H9 (cell line): ENCODE results near the gene AFF2. TPM values are rescaled to one million over a fixed set of nuclear protein-coding genes. Genes with fewer than 3 reads are reported as not detected.

Experiments
- DNase-seq: peaks from one replicate; pipeline ENCODE4 v3.0.0-alpha.2; 2017
- H2AFZ ChIP-seq: one replicate; pipeline ENCODE4 v1.6.1; 2013; ENCODE audit warnings: mild to moderate bottlenecking, low read length, control low read depth, moderate library complexity
- H2AK5ac ChIP-seq: 2 replicates; pipeline ENCODE4 v1.6.1; 2013; ENCODE audit warnings: low read length, control low read depth, mixed read lengths; ENCODE audit not compliant: insufficient read length
- H2BK120ac ChIP-seq: one replicate; pipeline ENCODE4 v1.6.1; 2013; ENCODE audit warnings: low read depth, mild to moderate bottlenecking, low read length, control low read depth, inconsistent platforms; ENCODE audit not compliant: poor library complexity, severe bottlenecking
- H2BK12ac ChIP-seq: 2 replicates; pipeline ENCODE4 v1.6.1; 2013; ENCODE audit warnings: low read length, control low read depth, mixed read lengths, low read depth; ENCODE audit not compliant: insufficient read length
- H2BK15ac ChIP-seq: 2 replicates; pipeline ENCODE4 v1.6.1; 2013; ENCODE audit warnings: low read depth, low read length, control low read depth
- H2BK20ac ChIP-seq: one replicate; pipeline ENCODE4 v1.6.1; 2013; ENCODE audit warnings: low read depth, mild to moderate bottlenecking, low read length, control low read depth, inconsistent platforms; ENCODE audit not compliant: poor library complexity, severe bottlenecking
- H2BK5ac ChIP-seq: 2 replicates; pipeline ENCODE4 v1.6.1; 2013; ENCODE audit warnings: low read length, control low read depth, mixed read lengths; ENCODE audit not compliant: insufficient read length
- H3K14ac ChIP-seq: 2 replicates; pipeline ENCODE4 v1.6.1; 2013; ENCODE audit warnings: low read length, control low read depth; ENCODE audit not compliant: insufficient read depth
- H3K18ac ChIP-seq: 2 replicates; pipeline ENCODE4 v1.6.1; 2013; ENCODE audit warnings: low read depth, mild to moderate bottlenecking, mixed read lengths, low read length, control low read depth; ENCODE audit not compliant: insufficient read length
- H3K23ac ChIP-seq: 2 replicates; pipeline ENCODE4 v1.6.1; 2013; ENCODE audit warnings: low read length, control low read depth, mixed read lengths, low read depth; ENCODE audit not compliant: insufficient read length
- H3K23me2 ChIP-seq: 2 replicates; pipeline ENCODE4 v1.6.1; 2013; ENCODE audit warnings: low read depth, mild to moderate bottlenecking, mixed read lengths, low read length, control low read depth; ENCODE audit not compliant: insufficient read length, poor library complexity, severe bottlenecking
- H3K27ac ChIP-seq: 2 replicates; pipeline ENCODE4 v1.5.1; 2013; ENCODE audit warnings: low read length, control low read depth, mixed read lengths, low read depth; ENCODE audit not compliant: insufficient read length
- H3K27me3 ChIP-seq: 2 replicates; pipeline ENCODE4 v1.6.1; 2013; ENCODE audit warnings: low read length, control low read depth, inconsistent platforms; ENCODE audit not compliant: insufficient read depth
- H3K4ac ChIP-seq: 2 replicates; pipeline ENCODE4 v1.6.1; 2013; ENCODE audit warnings: low read depth, mild to moderate bottlenecking, control low read depth, inconsistent platforms, low read length, moderate library complexity
- H3K4me1 ChIP-seq: 2 replicates; pipeline ENCODE4 v1.6.1; 2013; ENCODE audit warnings: low read length, control low read depth, inconsistent platforms; ENCODE audit not compliant: insufficient read depth
- H3K4me2 ChIP-seq: 2 replicates; pipeline ENCODE4 v1.6.1; 2013; ENCODE audit warnings: low read length, control low read depth, mixed read lengths; ENCODE audit not compliant: insufficient read length, insufficient read depth
- H3K56ac ChIP-seq: 2 replicates; pipeline ENCODE4 v1.6.1; 2013; ENCODE audit warnings: low read depth, mild to moderate bottlenecking, mixed read lengths, low read length, control low read depth; ENCODE audit not compliant: insufficient read length
- H3K79me1 ChIP-seq: 2 replicates; pipeline ENCODE4 v1.6.1; 2013; ENCODE audit warnings: low read depth, mild to moderate bottlenecking, moderate library complexity, low read length, control low read depth, inconsistent platforms; ENCODE audit not compliant: insufficient read depth, poor library complexity, severe bottlenecking
- H3K79me2 ChIP-seq: 2 replicates; pipeline ENCODE4 v1.6.1; 2013; ENCODE audit warnings: low read length, control low read depth, inconsistent platforms; ENCODE audit not compliant: insufficient read depth
- H3K9ac ChIP-seq: 2 replicates; pipeline ENCODE4 v1.6.1; 2013; ENCODE audit warnings: low read length, control low read depth, mixed read lengths; ENCODE audit not compliant: insufficient read length; ENCODE audit errors: extremely low read depth
- H3K9me3 ChIP-seq: one replicate; pipeline ENCODE4 v1.6.1; 2013; ENCODE audit warnings: low read depth, low read length, inconsistent platforms; ENCODE audit not compliant: control insufficient read depth
- H3T11ph ChIP-seq: one replicate; pipeline ENCODE4 v1.6.1; 2013; ENCODE audit warnings: mild to moderate bottlenecking, low read length, control low read depth, inconsistent platforms
- H4K20me1 ChIP-seq: one replicate; pipeline ENCODE4 v1.6.1; 2013; ENCODE audit not compliant: control insufficient read depth, insufficient read length, insufficient read depth
- H4K5ac ChIP-seq: 2 replicates; pipeline ENCODE4 v1.6.1; 2013; ENCODE audit warnings: low read depth, mild to moderate bottlenecking, mixed read lengths, low read length, control low read depth; ENCODE audit not compliant: insufficient read length
- H4K8ac ChIP-seq: replicated peaks from 2 replicates; pipeline ENCODE4 v1.6.1; 2013; ENCODE audit warnings: low read length, control low read depth, mixed read lengths, low read depth; ENCODE audit not compliant: insufficient read length
- H4K91ac ChIP-seq: 2 replicates; pipeline ENCODE4 v1.6.1; 2013; ENCODE audit warnings: low read depth, mild to moderate bottlenecking, moderate library complexity, mixed read lengths, low read length, control low read depth; ENCODE audit not compliant: insufficient read length
- H3K27ac Mint-ChIP-seq, 3 experiments: 2 replicates in 2 of 3; 3 replicates in 1 of 3; pipeline ENCODE4 v1.8.0; 2020 to 2021; ENCODE audit warnings: mixed read lengths in 3 of 3, mild to moderate bottlenecking in 1 of 3, moderate library complexity in 1 of 3
- H3K27me3 Mint-ChIP-seq: 2 replicates; pipeline ENCODE4 v1.8.0; 2021; ENCODE audit warnings: low read depth, mild to moderate bottlenecking, moderate library complexity, mixed read lengths
- H3K36me3 Mint-ChIP-seq, 3 experiments: 2 replicates in 2 of 3; 3 replicates in 1 of 3; pipeline ENCODE4 v1.8.0; 2020 to 2021; ENCODE audit warnings: low read depth in 3 of 3, mixed read lengths in 3 of 3; ENCODE audit not compliant: insufficient read depth in 1 of 3
- H3K4me1 Mint-ChIP-seq, 2 experiments: 2 replicates each; pipeline ENCODE4 v1.8.0; 2020; ENCODE audit warnings: mixed read lengths in 2 of 2
- H3K4me3 Mint-ChIP-seq, 2 experiments: 2 replicates in 1 of 2; 3 replicates in 1 of 2; pipeline ENCODE4 v1.8.0; 2020 to 2021; ENCODE audit warnings: mild to moderate bottlenecking in 2 of 2, mixed read lengths in 2 of 2, moderate library complexity in 1 of 2
- H3K9me3 Mint-ChIP-seq, 2 experiments: 2 replicates in 1 of 2; 3 replicates in 1 of 2; pipeline ENCODE4 v1.8.0; 2020; ENCODE audit warnings: mild to moderate bottlenecking in 2 of 2, mixed read lengths in 2 of 2, moderate library complexity in 1 of 2
- CTCF ChIP-seq: fragments of 200-600 bp; sonication (generic); conservative IDR thresholded peaks from 3 replicates; pipeline ENCODE4 v1.8.0; 2021; ENCODE audit warnings: antibody characterized with exemption, mild to moderate bottlenecking
- WGBS: extraction: QIAGEN DNeasy Blood & Tissue Kit; methylation state at CpG from one replicate; pipeline ENCODE4 v1.1.7; 2013; ENCODE audit warnings: missing lambda C conversion rate, low lambda C conversion rate, mixed read lengths; ENCODE audit not compliant: insufficient read length; ENCODE audit errors: extremely low coverage; 5-methylcytosine and 5-hydroxymethylcytosine counted together
- total RNA-seq: library from RNA; stranded (reverse); gene quantifications from 2 replicates; pipeline ENCODE4 v1.2.1, GENCODE V29; 2021

Gene AFF2
- total RNA-seq, 1 experiment from 2014 or later, result 14.6 TPM

- H3K56ac ChIP-seq, result no peak overlapping the region
- no peak overlapping the region for H3K23ac ChIP-seq
- no peaks in the 10 kb centered on the region for H3K79me1 ChIP-seq
- H3K4me1 Mint-ChIP-seq, result no peaks in the 10 kb centered on the region
- no peak overlapping the region for H2BK12ac ChIP-seq
- no peak overlapping the region for H4K8ac ChIP-seq
- H2BK120ac ChIP-seq, result no peak overlapping the region
- no peak overlapping the region for H3K27ac Mint-ChIP-seq
- no peaks in the 10 kb centered on the region for H3K79me2 ChIP-seq
- no peak overlapping the region for H2AK5ac ChIP-seq
- no peak for TF ChIP-seq CTCF
- no peak for DNase-seq
- no peak overlapping the region for H2BK15ac ChIP-seq
- whole genome bisulfite sequencing, result no CpG with 5 or more reads among the region's 4 CpGs
- H3K4ac ChIP-seq, result no peak overlapping the region
- no peak overlapping the region for H3K9ac ChIP-seq
- H3K36me3 Mint-ChIP-seq, result peaks cover 0 to 12% (median 2%) of the 10 kb centered on the region in 3 experiments; a peak in 3 of 7 replicates
- H3K27ac ChIP-seq, result no peak overlapping the region
- no peak overlapping the region for H3K14ac ChIP-seq
- no peaks in the 10 kb centered on the region for H4K20me1 ChIP-seq
- H3K18ac ChIP-seq, result no peak overlapping the region
- H3K4me3 Mint-ChIP-seq, result no peak overlapping the region
- H3K27me3 Mint-ChIP-seq, result no peaks in the 10 kb centered on the region
- peaks cover 68 to 75% of the 10 kb centered on the region in 2 experiments for H3K9me3 Mint-ChIP-seq
- no peak overlapping the region for H3T11ph ChIP-seq
- peaks cover 38% of the 10 kb centered on the region for H3K9me3 ChIP-seq
- H4K91ac ChIP-seq, result no peak overlapping the region
- no peaks in the 10 kb centered on the region for H3K23me2 ChIP-seq
- no peaks in the 10 kb centered on the region for H3K4me1 ChIP-seq
- no peak overlapping the region for H2AFZ ChIP-seq
- H2BK20ac ChIP-seq, result no peak overlapping the region
- no peak overlapping the region for H4K5ac ChIP-seq
- H2BK5ac ChIP-seq, result no peak overlapping the region
- no peak overlapping the region for H3K4me2 ChIP-seq
- H3K27me3 ChIP-seq, result no peaks in the 10 kb centered on the region
These were observed 479.4 kb downstream of the AFF2 start for GRCh38 chrX:148979786-148980185.
